Testis (tissue), 2 donors: ENCODE measurements around the gene TTC32.

Experiments used
- CTCF ChIP-seq, 3 experiments: fragments of 450-650 bp in 2 of 3; fragments of 200-600 bp in 1 of 3; sonication (generic) in 1 of 3; IDR thresholded peaks; one replicate each; pipeline ENCODE4 v1.5.1; 2016 to 2019; ENCODE audit warnings: antibody characterized with exemption in 3 of 3, mild to moderate bottlenecking in 2 of 3, moderate library complexity in 1 of 3
- POLR2A ChIP-seq: fragments of 450-650 bp; IDR thresholded peaks from one replicate; pipeline ENCODE4 v1.6.1; 2017; ENCODE audit warnings: antibody characterized with exemption, mild to moderate bottlenecking, moderate library complexity

GRCh38 chr2:19890104-19890503, 11.7 kb downstream of the TTC32 start:
- TF ChIP-seq POLR2A (no peak), CTCF (IDR thresholded peaks at IDR 0.05) (no peak)
